Neural cell (in vitro differentiated cells): ENCODE results near the gene ASB1. TPM values are rescaled to one million over a fixed set of nuclear protein-coding genes. Genes with fewer than 3 reads are reported as not detected.

Experiments
- H2AFZ ChIP-seq: fragments of 200-600, 300-800 bp; sonication (generic), shearing (Covaris generic); 2 replicates; pipeline ENCODE4 v1.6.0; 2014; ENCODE audit warnings: low read depth, mild to moderate bottlenecking, antibody characterized with exemption, low read length, moderate library complexity
- H3F3A ChIP-seq: fragments of 200-600 bp; shearing (Covaris generic); 2 replicates; pipeline ENCODE4 v1.6.1; 2016; ENCODE audit warnings: mild to moderate bottlenecking, moderate library complexity, mixed read lengths, antibody characterized with exemption, low read length; ENCODE audit not compliant: insufficient read depth, poor library complexity, severe bottlenecking
- H3K27ac ChIP-seq: fragments of 200-600, 300-800 bp; sonication (generic), shearing (Covaris generic); 2 replicates; pipeline ENCODE4 v1.5.1; 2014; ENCODE audit warnings: mild to moderate bottlenecking, low read length, moderate library complexity
- H3K27me3 ChIP-seq: fragments of 300-800, 200-600 bp; sonication (generic), shearing (Covaris generic); 2 replicates; pipeline ENCODE4 v1.6.0; 2014; ENCODE audit warnings: mild to moderate bottlenecking, low read depth, low read length, moderate library complexity; ENCODE audit not compliant: insufficient read depth
- H3K36me3 ChIP-seq: fragments of 300-800, 200-600 bp; sonication (generic), shearing (Covaris generic); 2 replicates; pipeline ENCODE4 v1.5.1; 2014; ENCODE audit warnings: mild to moderate bottlenecking, antibody characterized with exemption, low read length, moderate library complexity; ENCODE audit not compliant: insufficient read depth
- H3K4me2 ChIP-seq: fragments of 300-800, 200-600 bp; sonication (generic), shearing (Covaris generic); 2 replicates; pipeline ENCODE4 v1.6.0; 2014; ENCODE audit warnings: mild to moderate bottlenecking, low read length
- H3K4me3 ChIP-seq: fragments of 300-800, 200-600 bp; sonication (generic), shearing (Covaris generic); 2 replicates; pipeline ENCODE4 v1.5.1; 2014; ENCODE audit warnings: mild to moderate bottlenecking, low read length, moderate library complexity
- H3K79me2 ChIP-seq: fragments of 200-600 bp; shearing (Covaris generic); replicated peaks from 2 replicates; pipeline ENCODE4 v1.6.0; 2014; ENCODE audit warnings: mild to moderate bottlenecking, low read length, moderate library complexity; ENCODE audit not compliant: insufficient read depth
- H3K9ac ChIP-seq: fragments of 300-800, 200-600 bp; sonication (generic), shearing (Covaris generic); 2 replicates; pipeline ENCODE4 v1.6.1; 2016; ENCODE audit warnings: mild to moderate bottlenecking, low read length, mixed read lengths
- H3K9me2 ChIP-seq: fragments of 200-600 bp; shearing (Covaris generic); 2 replicates; pipeline ENCODE4 v1.6.1; 2016; ENCODE audit warnings: mild to moderate bottlenecking, low read length, mixed read lengths; ENCODE audit not compliant: insufficient read depth
- H3K9me3 ChIP-seq: fragments of 200-600, 300-800 bp; sonication (generic), shearing (Covaris generic); 2 replicates; pipeline ENCODE4 v1.6.1; 2016; ENCODE audit warnings: mild to moderate bottlenecking, mixed run types, low read length, moderate library complexity, mixed read lengths
- H4K20me1 ChIP-seq: fragments of 200-600 bp; shearing (Covaris generic); 2 replicates; pipeline ENCODE4 v1.6.1; 2016; ENCODE audit warnings: mild to moderate bottlenecking, mixed run types; ENCODE audit not compliant: insufficient read depth
- EP300 ChIP-seq: fragments of 450-650 bp; conservative IDR thresholded peaks from 2 replicates; pipeline ENCODE4 v1.6.1; 2014; ENCODE audit warnings: antibody characterized with exemption, mild to moderate bottlenecking, moderate library complexity; ENCODE audit not compliant: poor library complexity, severe bottlenecking
- EZH2 ChIP-seq: fragments of 200-600, 300-800 bp; shearing (Covaris generic), sonication (generic); IDR thresholded peaks from 2 replicates; pipeline ENCODE4 v1.6.1; 2014; ENCODE audit warnings: antibody characterized with exemption, low read length, borderline replicate concordance, mild to moderate bottlenecking; ENCODE audit not compliant: insufficient read depth, poor library complexity, severe bottlenecking
- MXI1 ChIP-seq: fragments of 450-650 bp; conservative IDR thresholded peaks from 2 replicates; pipeline ENCODE4 v1.6.1; 2014; ENCODE audit warnings: antibody characterized with exemption, mild to moderate bottlenecking; ENCODE audit not compliant: poor library complexity, severe bottlenecking
- POLR2AphosphoS5 ChIP-seq: IDR thresholded peaks from 2 replicates; pipeline ENCODE4 v1.6.1; 2012
- RAD21 ChIP-seq: fragments of 450-650 bp; conservative IDR thresholded peaks from 2 replicates; pipeline ENCODE4 v1.6.1; 2014; ENCODE audit warnings: antibody characterized with exemption, mild to moderate bottlenecking, moderate library complexity
- SMC3 ChIP-seq: fragments of 450-650 bp; conservative IDR thresholded peaks from 2 replicates; pipeline ENCODE4 v1.6.1; 2014; ENCODE audit warnings: antibody characterized with exemption, mild to moderate bottlenecking, moderate library complexity; ENCODE audit not compliant: poor library complexity
- TAF1 ChIP-seq: IDR thresholded peaks from 2 replicates; pipeline ENCODE4 v1.6.1; 2012; ENCODE audit warnings: low read depth
- polyA plus RNA-seq: library from polyadenylated mRNA; depleted of rRNA; stranded (reverse); fragments of >200 nt; gene quantifications from 2 replicates; pipeline ENCODE4 v1.2.3, GENCODE V29; 2014
- TF ChIP-seq, protein P1 (sequence below): fragments of 450-650 bp; IDR thresholded peaks from 2 replicates; pipeline ENCODE4 v1.5.1; 2014; ENCODE audit warnings: antibody characterized with exemption, mild to moderate bottlenecking, moderate library complexity; ENCODE audit not compliant: poor library complexity, severe bottlenecking
- TF ChIP-seq, protein P2 (sequence below): IDR thresholded peaks from 2 replicates; pipeline ENCODE4 v1.6.1; 2012; ENCODE audit warnings: borderline replicate concordance

Gene ASB1
- polyA plus RNA-seq, 1 donor from 2014 or later = 13.7 TPM

GRCh38 chr2:238428866-238429265 is 2.1 kb downstream of the ASB1 start:
- Histone ChIP-seq H3K9ac (no peak overlapping the region), H3K79me2 (peaks cover 46% of the 10 kb centered on the region), H3K4me3 (peak overlapping the region; percentile 92), H3K9me2 (no peaks in the 10 kb centered on the region), H2AFZ (no peak overlapping the region), H3K27me3 (no peaks in the 10 kb centered on the region), H3K9me3 (no peaks in the 10 kb centered on the region), H3K4me2 (no peak overlapping the region), H4K20me1 (no peaks in the 10 kb centered on the region), H3F3A (no peaks in the 10 kb centered on the region), H3K36me3 (peaks cover 11% of the 10 kb centered on the region), H3K27ac (no peak overlapping the region)
- TF ChIP-seq POLR2AphosphoS5 = no peak
- TF ChIP-seq EZH2 = no peak
- TF ChIP-seq, protein P1, sequence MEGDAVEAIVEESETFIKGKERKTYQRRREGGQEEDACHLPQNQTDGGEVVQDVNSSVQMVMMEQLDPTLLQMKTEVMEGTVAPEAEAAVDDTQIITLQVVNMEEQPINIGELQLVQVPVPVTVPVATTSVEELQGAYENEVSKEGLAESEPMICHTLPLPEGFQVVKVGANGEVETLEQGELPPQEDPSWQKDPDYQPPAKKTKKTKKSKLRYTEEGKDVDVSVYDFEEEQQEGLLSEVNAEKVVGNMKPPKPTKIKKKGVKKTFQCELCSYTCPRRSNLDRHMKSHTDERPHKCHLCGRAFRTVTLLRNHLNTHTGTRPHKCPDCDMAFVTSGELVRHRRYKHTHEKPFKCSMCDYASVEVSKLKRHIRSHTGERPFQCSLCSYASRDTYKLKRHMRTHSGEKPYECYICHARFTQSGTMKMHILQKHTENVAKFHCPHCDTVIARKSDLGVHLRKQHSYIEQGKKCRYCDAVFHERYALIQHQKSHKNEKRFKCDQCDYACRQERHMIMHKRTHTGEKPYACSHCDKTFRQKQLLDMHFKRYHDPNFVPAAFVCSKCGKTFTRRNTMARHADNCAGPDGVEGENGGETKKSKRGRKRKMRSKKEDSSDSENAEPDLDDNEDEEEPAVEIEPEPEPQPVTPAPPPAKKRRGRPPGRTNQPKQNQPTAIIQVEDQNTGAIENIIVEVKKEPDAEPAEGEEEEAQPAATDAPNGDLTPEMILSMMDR = no peak
- TF ChIP-seq, protein P2, sequence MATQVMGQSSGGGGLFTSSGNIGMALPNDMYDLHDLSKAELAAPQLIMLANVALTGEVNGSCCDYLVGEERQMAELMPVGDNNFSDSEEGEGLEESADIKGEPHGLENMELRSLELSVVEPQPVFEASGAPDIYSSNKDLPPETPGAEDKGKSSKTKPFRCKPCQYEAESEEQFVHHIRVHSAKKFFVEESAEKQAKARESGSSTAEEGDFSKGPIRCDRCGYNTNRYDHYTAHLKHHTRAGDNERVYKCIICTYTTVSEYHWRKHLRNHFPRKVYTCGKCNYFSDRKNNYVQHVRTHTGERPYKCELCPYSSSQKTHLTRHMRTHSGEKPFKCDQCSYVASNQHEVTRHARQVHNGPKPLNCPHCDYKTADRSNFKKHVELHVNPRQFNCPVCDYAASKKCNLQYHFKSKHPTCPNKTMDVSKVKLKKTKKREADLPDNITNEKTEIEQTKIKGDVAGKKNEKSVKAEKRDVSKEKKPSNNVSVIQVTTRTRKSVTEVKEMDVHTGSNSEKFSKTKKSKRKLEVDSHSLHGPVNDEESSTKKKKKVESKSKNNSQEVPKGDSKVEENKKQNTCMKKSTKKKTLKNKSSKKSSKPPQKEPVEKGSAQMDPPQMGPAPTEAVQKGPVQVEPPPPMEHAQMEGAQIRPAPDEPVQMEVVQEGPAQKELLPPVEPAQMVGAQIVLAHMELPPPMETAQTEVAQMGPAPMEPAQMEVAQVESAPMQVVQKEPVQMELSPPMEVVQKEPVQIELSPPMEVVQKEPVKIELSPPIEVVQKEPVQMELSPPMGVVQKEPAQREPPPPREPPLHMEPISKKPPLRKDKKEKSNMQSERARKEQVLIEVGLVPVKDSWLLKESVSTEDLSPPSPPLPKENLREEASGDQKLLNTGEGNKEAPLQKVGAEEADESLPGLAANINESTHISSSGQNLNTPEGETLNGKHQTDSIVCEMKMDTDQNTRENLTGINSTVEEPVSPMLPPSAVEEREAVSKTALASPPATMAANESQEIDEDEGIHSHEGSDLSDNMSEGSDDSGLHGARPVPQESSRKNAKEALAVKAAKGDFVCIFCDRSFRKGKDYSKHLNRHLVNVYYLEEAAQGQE = no peak

- Histone ChIP-seq H3K27me3 (no peaks in the 10 kb centered on the region), H3K9me3 (no peaks in the 10 kb centered on the region), H3K4me3 (no peak overlapping the region), H3K4me2 (no peak overlapping the region), H3F3A (no peaks in the 10 kb centered on the region), H3K9ac (no peak overlapping the region), H4K20me1 (no peaks in the 10 kb centered on the region), H2AFZ (no peak overlapping the region), H3K27ac (no peak overlapping the region), H3K79me2 (peaks cover 46% of the 10 kb centered on the region), H3K9me2 (no peaks in the 10 kb centered on the region), H3K36me3 (peaks cover 19% of the 10 kb centered on the region)
- TF ChIP-seq, protein P1 = no peak
- no peak for TF ChIP-seq POLR2AphosphoS5
- TF ChIP-seq, protein P2 = no peak
- no peak for TF ChIP-seq EP300
- TF ChIP-seq EZH2 = no peak
- TF ChIP-seq TAF1 = no peak
- no peak for TF ChIP-seq SMC3
- no peak for TF ChIP-seq MXI1
- no peak for TF ChIP-seq RAD21
Measured at GRCh38 chr2:238430781-238431180, 4.1 kb downstream of the ASB1 start.
